ENCODE results near the gene FBXO15.

The FBXO15 gene

GRCh38 chr18:74113711-74114110 is 33.9 kb downstream of the FBXO15 start:
- DNase-seq (ENCODE audit: low read depth, low spot score): no peak

- no peak for DNase-seq (ENCODE audit: low read depth, low spot score)
Observed at GRCh38 chr18:74110976-74111375, 36.7 kb downstream of the FBXO15 start.

GRCh38 chr18:74110149-74110548 is 37.5 kb downstream of the FBXO15 start:
- no peak for DNase-seq (ENCODE audit: low read depth, low spot score)

- DNase-seq (ENCODE audit: low read depth, low spot score): no peak
Observed at GRCh38 chr18:74108460-74108859, 39.2 kb downstream of the FBXO15 start.

- no peak for DNase-seq (ENCODE audit: low read depth, low spot score)
Observed at GRCh38 chr18:74097803-74098202, 49.8 kb downstream of the FBXO15 start.

- no peak for DNase-seq (ENCODE audit: low read depth, low spot score)
Observed at GRCh38 chr18:74092922-74093321, 54.7 kb downstream of the FBXO15 start.

- no peak for DNase-seq (ENCODE audit: low read depth, low spot score)
Observed at GRCh38 chr18:74084184-74084855, 63.3 kb downstream of the FBXO15 start.

GRCh38 chr18:74083557-74083952 is 64.1 kb downstream of the FBXO15 start:
- DNase-seq (ENCODE audit: low read depth, low spot score): no peak

GRCh38 chr18:74082742-74083556 is 64.7 kb downstream of the FBXO15 start:
- no peak for DNase-seq (ENCODE audit: low read depth, low spot score)

GRCh38 chr18:74081966-74082741 is 65.5 kb downstream of the FBXO15 start:
- DNase-seq (ENCODE audit: low read depth, low spot score): no peak

- no peak for DNase-seq (ENCODE audit: low read depth, low spot score)
Observed at GRCh38 chr18:74078257-74078656, 69.4 kb downstream of the FBXO15 start.

GRCh38 chr18:74074668-74075564 is 72.7 kb downstream of the FBXO15 start:
- no peak for DNase-seq (ENCODE audit: low read depth, low spot score)

- no peak for DNase-seq (ENCODE audit: low read depth, low spot score)
Observed at GRCh38 chr18:74073957-74074667, 73.5 kb downstream of the FBXO15 start.

GRCh38 chr18:74069178-74070050 is 78.2 kb downstream of the FBXO15 start:
- no peak for DNase-seq (ENCODE audit: low read depth, low spot score)

- no peak for DNase-seq (ENCODE audit: low read depth, low spot score)
Observed at GRCh38 chr18:74068296-74068695, 79.3 kb downstream of the FBXO15 start.

GRCh38 chr18:74066018-74066417 is 81.6 kb downstream of the FBXO15 start:
- no peak for DNase-seq (ENCODE audit: low read depth, low spot score)

GRCh38 chr18:74065366-74065765 is 82.3 kb downstream of the FBXO15 start:
- DNase-seq (ENCODE audit: low read depth, low spot score): no peak

GRCh38 chr18:74064510-74064909 is 83.1 kb downstream of the FBXO15 start:
- DNase-seq (ENCODE audit: low read depth, low spot score): no peak

GRCh38 chr18:74063557-74063956 is 84.1 kb downstream of the FBXO15 start:
- DNase-seq (ENCODE audit: low read depth, low spot score): no peak

- no peak for DNase-seq (ENCODE audit: low read depth, low spot score)
Observed at GRCh38 chr18:74063023-74063422, 84.6 kb downstream of the FBXO15 start.
